ENCODE measurements around the gene RBM10. TPM values are rescaled to one million over a fixed set of nuclear protein-coding genes. Genes with fewer than 3 reads are reported as not detected.

The RBM10 gene
- total and polyA plus RNA-seq, 2 of the 13 experiments (the other 11 are each of a cell fraction or from before 2014, with no cell fraction given) = 15.9 to 43.1 TPM

- TF ChIP-seq NFAT5 (CRISPR knock-in tag; IDR thresholded peaks at IDR 0.05) = no peak
- no peak for TF ChIP-seq ZKSCAN8 (CRISPR knock-in tag; IDR thresholded peaks at IDR 0.05; ENCODE audit: borderline replicate concordance)
- peak; percentile 20 for TF ChIP-seq CTCF (CRISPR knock-in tag; IDR thresholded peaks at IDR 0.05)
- TF ChIP-seq SYNCRIP (IDR thresholded peaks at IDR 0.05; ENCODE audit: insufficient read depth, low read depth, low read length) = no peak
- no peak for TF ChIP-seq ZSCAN22 (CRISPR knock-in tag; IDR thresholded peaks at IDR 0.05)
- TF ChIP-seq ETV5 (CRISPR knock-in tag; IDR thresholded peaks at IDR 0.05; ENCODE audit: borderline replicate concordance) = no peak
- TF ChIP-seq ZNF720 (CRISPR knock-in tag; IDR thresholded peaks at IDR 0.05) = no peak
- no peak for TF ChIP-seq KMT2B (CRISPR knock-in tag; IDR thresholded peaks at IDR 0.05)
- no peak for TF ChIP-seq ZNF569 (CRISPR knock-in tag; IDR thresholded peaks at IDR 0.05; ENCODE audit: borderline replicate concordance)
- no peak for TF ChIP-seq ZNF709 (CRISPR knock-in tag; IDR thresholded peaks at IDR 0.05)
- TF ChIP-seq ZC3H4 (CRISPR knock-in tag; IDR thresholded peaks at IDR 0.05; ENCODE audit: borderline replicate concordance) = no peak
- TF ChIP-seq NFIB (CRISPR knock-in tag; IDR thresholded peaks at IDR 0.05; ENCODE audit: borderline replicate concordance) = no peak
- no peak for TF ChIP-seq PAX8 (CRISPR knock-in tag; IDR thresholded peaks at IDR 0.05; ENCODE audit: borderline replicate concordance)
- no peak for TF ChIP-seq ZBTB42 (CRISPR knock-in tag; IDR thresholded peaks at IDR 0.05)
- TF ChIP-seq ZNF687 (CRISPR knock-in tag; IDR thresholded peaks at IDR 0.05) = peak; percentile 42; the same call in 1 of the 2 replicates
- TF ChIP-seq FOXA1 (IDR thresholded peaks at IDR 0.05) = no peak
- TF ChIP-seq FOXA1 (CRISPR knock-in tag; IDR thresholded peaks at IDR 0.05) = no peak
- TF ChIP-seq ZNF451 (CRISPR knock-in tag; IDR thresholded peaks at IDR 0.05) = no peak
- TF ChIP-seq MAFK (conservative IDR thresholded peaks at IDR 0.05 in 1 of 2, IDR thresholded peaks at IDR 0.05 in 1 of 2; ENCODE audit: low read length in 2 of 2) = no peak
- no peak for TF ChIP-seq SMARCC2 (IDR thresholded peaks at IDR 0.05)
These were observed 55.5 kb downstream of the RBM10 start (continued) for GRCh38 chrX:47200385-47201150.

All from HepG2 (cell line).